ENCODE results near the gene MYD88. TPM values are rescaled to one million over a fixed set of nuclear protein-coding genes. Genes with fewer than 3 reads are reported as not detected.
"Not testable (repeated sequence)": the region's sequence is repeated elsewhere in the genome, so short reads cannot be mapped to it uniquely, and the experiment has no call there.

Gene MYD88
- total RNA-seq, 6 donors from 2014 or later: 38.1 to 116 (median 83.3) TPM

DNA sequence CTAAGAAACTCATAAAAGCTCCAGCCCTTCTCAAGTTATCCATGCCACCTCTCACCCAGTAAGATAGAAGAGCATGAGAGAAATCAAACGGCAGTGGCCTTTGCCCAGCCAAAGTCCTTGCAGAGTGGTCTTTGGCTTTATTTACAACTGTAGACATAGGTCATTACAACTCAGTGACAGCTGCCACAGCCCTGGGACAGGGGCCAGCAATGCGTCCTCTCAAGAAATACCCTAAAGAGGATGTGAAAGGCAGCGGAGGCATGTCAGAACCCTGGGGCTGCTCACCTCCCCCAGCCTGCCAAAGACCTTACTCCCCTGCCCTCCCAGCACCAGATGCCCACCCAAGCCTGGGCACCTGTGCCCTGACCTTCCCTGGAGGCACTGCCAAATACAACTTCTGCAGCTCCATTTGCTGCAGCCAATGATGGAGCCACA, 7.8 kb upstream of the MYD88 start:
- H3K4me3 ChIP-seq: no peak overlapping the region
- peaks cover 24 to 90% (median 79%) of the 10 kb centered on the region in 4 donors for H3K36me3 ChIP-seq
- no peaks in the 10 kb centered on the region for H3K9me3 ChIP-seq
- H3K4me1 ChIP-seq: peaks cover 24 to 61% (median 51%) of the 10 kb centered on the region in 4 donors
- H3K27ac ChIP-seq: no peak overlapping the region
- DNase-seq (no peak), ATAC-seq (ENCODE audit: low FRiP score in 2 of 2) (no peak)
- TF ChIP-seq POLR2AphosphoS5 (IDR thresholded peaks at IDR 0.05) (no peak), POLR2A (IDR thresholded peaks at IDR 0.05) (no peak)
- WGBS, 2 donors: 69 to 100% methylated on average over 2 to 3 of the region's 3 CpGs
- H3K27me3 ChIP-seq: no peaks in the 10 kb centered on the region

DNA sequence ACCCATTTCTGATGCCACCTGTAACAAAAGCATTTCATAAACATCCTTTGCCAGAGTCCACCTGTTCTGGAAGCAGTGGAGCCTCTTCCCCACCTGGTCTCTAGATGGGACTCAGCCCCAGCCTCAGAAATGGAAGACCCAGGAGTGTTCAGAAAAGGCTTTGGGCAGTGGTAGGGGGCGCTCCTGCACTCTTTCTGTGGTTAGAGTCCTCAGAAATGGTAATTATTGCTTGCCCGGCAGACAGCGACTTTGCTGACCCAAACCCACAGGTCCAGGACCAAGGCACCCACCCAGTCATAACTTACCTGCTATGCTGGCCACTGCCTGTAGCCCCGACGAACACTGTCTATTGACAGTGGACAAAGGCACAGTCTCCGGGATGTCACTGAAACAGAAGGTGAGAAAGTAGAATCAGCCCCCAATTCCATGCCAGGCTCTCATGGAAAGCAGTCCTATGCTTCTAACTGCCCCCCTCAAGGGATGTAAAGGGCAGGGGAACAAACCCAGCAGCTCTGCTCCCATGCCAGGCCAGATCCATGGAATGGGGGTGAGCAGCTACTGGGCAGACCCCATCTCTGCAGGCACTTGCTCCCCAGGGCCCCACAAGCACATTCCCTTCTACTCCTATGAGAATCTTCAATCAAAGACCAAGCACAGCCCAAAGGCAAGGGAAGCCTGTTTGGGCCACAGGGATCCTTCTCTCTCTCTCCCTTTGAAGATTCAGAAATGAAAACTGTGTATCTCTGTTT, 6.7 kb upstream of the MYD88 start:
- ATAC-seq (ENCODE audit: low FRiP score in 2 of 2) (no peak), DNase-seq (no peak)
- H3K27me3 ChIP-seq: no peaks in the 10 kb centered on the region
- peaks cover 16 to 79% (median 67%) of the 10 kb centered on the region in 4 donors for H3K36me3 ChIP-seq
- no peak overlapping the region for H3K4me3 ChIP-seq
- 79 to 81% methylated on average over 6 of the region's 6 CpGs for WGBS, 2 donors
- peaks cover 28 to 66% (median 58%) of the 10 kb centered on the region in 4 donors for H3K4me1 ChIP-seq
- TF ChIP-seq POLR2AphosphoS5 (IDR thresholded peaks at IDR 0.05) (no peak), EP300 (IDR thresholded peaks at IDR 0.05) (no peak), POLR2A (IDR thresholded peaks at IDR 0.05) (no peak)
- TF ChIP-seq, protein P1, sequence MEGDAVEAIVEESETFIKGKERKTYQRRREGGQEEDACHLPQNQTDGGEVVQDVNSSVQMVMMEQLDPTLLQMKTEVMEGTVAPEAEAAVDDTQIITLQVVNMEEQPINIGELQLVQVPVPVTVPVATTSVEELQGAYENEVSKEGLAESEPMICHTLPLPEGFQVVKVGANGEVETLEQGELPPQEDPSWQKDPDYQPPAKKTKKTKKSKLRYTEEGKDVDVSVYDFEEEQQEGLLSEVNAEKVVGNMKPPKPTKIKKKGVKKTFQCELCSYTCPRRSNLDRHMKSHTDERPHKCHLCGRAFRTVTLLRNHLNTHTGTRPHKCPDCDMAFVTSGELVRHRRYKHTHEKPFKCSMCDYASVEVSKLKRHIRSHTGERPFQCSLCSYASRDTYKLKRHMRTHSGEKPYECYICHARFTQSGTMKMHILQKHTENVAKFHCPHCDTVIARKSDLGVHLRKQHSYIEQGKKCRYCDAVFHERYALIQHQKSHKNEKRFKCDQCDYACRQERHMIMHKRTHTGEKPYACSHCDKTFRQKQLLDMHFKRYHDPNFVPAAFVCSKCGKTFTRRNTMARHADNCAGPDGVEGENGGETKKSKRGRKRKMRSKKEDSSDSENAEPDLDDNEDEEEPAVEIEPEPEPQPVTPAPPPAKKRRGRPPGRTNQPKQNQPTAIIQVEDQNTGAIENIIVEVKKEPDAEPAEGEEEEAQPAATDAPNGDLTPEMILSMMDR (IDR thresholded peaks at IDR 0.05): no peak
- no peaks in the 10 kb centered on the region for H3K9me3 ChIP-seq
- peak overlapping the region in 1 of 4 donors; percentile 7 for H3K27ac ChIP-seq

DNA sequence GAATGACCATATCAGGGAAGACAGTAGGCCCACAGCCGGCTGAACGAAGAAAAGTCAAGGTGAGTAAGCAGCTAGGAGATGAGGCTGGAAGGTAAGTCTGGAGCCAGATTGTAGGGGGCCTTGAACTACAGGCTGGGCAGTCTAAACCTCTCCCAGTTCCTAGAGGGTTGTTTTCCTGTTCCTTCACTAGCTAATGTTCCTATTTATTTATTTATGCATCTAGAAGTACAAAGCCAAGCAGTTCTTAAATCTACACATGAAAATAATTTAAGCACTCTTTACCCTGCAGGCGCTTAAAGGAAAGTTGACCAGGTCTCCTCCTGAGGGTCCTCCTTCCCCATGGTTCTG, 5.3 kb upstream of the MYD88 start:
- no peak overlapping the region for H3K4me3 ChIP-seq
- no peaks in the 10 kb centered on the region for H3K27me3 ChIP-seq
- WGBS, 2 donors: 78 to 81% methylated on average over 3 of the region's 3 CpGs
- no peak for ATAC-seq (ENCODE audit: low FRiP score in 2 of 2)
- peaks cover 16 to 65% (median 54%) of the 10 kb centered on the region in 4 donors for H3K36me3 ChIP-seq
- H3K9me3 ChIP-seq: no peaks in the 10 kb centered on the region
- no peak for DNase-seq
- H3K27ac ChIP-seq: peak overlapping the region in 3 of 4 donors; percentile 13 to 62 (median 38)
- TF ChIP-seq POLR2A (IDR thresholded peaks at IDR 0.05) (no peak), EP300 (IDR thresholded peaks at IDR 0.05) (no peak), POLR2AphosphoS5 (IDR thresholded peaks at IDR 0.05) (no peak)
- TF ChIP-seq, protein P1 (IDR thresholded peaks at IDR 0.05): no peak
- peaks cover 33 to 62% (median 55%) of the 10 kb centered on the region in 4 donors for H3K4me1 ChIP-seq

DNA sequence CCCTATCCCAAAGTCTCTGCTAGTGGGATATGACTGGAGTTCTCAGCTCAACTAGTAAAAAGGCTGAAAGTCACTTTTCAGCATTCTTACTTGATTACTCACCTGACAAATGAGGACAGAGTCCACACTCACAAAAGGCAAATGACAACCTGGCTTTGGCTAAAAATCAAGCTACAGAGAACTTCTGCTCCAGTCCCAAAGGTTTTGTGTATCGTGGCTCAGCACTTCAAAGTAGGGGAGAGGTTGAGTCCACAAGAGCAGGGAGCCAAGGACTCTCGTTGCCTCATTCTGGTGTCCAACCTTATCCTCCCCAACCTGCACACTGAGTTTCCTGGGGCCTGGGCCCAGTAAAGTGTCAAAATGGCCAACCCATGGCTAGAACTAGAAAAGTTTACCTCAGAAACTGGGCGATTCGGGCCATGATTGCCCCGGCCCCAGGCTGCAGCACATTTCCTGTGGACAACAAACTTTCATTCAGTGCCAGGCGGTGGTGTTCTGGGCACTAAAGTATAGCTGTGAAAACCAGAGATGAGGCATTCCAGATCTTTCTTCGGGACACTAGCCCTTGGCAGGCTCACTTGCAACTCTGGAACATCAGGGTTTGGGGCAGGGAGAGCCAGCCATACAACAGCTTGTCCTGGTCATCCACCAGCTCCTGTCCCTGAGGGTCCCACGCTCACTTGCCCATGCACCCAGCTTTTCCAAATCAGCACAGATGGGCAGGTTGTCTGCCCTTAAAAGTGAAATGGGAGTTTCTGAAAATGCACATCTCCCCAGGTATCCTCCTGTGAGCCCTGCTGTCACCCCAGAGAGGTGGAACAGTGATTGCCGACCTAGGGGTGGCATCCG, 4.7 kb upstream of the MYD88 start:
- no peak for ATAC-seq (ENCODE audit: low FRiP score in 2 of 2)
- H3K27ac ChIP-seq: peak overlapping the region; percentile 34 to 62 (median 38)
- H3K4me3 ChIP-seq: no peak overlapping the region
- WGBS, 2 donors: 85 to 86% methylated on average over 9 to 10 of the region's 10 CpGs
- peaks cover 14 to 59% (median 48%) of the 10 kb centered on the region in 4 donors for H3K36me3 ChIP-seq
- TF ChIP-seq, protein P1 (IDR thresholded peaks at IDR 0.05): no peak
- peak in 1 of 4 donors; percentile 18 for TF ChIP-seq EP300 (IDR thresholded peaks at IDR 0.05)
- TF ChIP-seq POLR2AphosphoS5 (IDR thresholded peaks at IDR 0.05): peak in 1 of 2 donors; percentile 18
- no peaks in the 10 kb centered on the region for H3K27me3 ChIP-seq
- H3K9me3 ChIP-seq: no peaks in the 10 kb centered on the region
- peaks cover 33 to 56% (median 52%) of the 10 kb centered on the region in 4 donors for H3K4me1 ChIP-seq
- DNase-seq: peak in 1 of 2 donors; percentile 84

DNA sequence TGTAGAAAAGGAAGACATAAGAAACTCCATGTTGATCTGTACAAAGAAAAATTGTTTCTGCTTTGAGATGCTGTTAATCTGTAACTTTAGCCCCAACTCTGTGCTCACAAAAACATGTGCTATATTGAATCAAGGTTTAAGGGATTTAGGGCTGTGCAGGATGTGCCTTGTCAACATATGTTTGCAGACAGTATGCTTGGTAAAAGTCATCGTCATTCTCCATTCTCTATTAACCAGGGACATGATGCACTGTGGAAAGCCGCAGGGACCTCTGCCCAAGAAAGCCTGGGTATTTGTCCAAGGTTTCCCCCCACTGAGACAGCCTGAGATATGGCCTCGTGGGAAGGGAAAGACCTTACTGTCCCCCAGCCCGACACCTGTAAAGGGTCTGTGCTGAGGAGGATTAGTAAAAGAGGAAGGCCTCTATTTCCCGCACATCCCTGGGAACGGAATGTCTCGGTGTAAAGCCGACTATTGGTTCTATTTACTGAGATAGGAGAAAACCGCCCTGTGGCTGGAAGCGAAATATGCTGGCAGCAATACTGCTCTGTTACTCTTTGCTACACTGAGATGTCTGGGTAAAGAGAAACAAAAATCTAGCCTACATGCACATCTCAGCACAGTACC, 3.8 kb upstream of the MYD88 start:
- peak overlapping the region in 1 of 4 donors; percentile 38 for H3K27ac ChIP-seq
- H3K27me3 ChIP-seq; H3K9me3 ChIP-seq; H3K4me3 ChIP-seq; DNase-seq; ATAC-seq (ENCODE audit: low FRiP score in 2 of 2): not testable (repeated sequence)
- 94 to 96% methylated on average over 10 of the region's 10 CpGs for WGBS, 2 donors
- H3K36me3 ChIP-seq: peaks cover 11 to 51% (median 39%) of the 10 kb centered on the region in 4 donors
- peaks cover 33 to 56% (median 53%) of the 10 kb centered on the region in 4 donors for H3K4me1 ChIP-seq

DNA sequence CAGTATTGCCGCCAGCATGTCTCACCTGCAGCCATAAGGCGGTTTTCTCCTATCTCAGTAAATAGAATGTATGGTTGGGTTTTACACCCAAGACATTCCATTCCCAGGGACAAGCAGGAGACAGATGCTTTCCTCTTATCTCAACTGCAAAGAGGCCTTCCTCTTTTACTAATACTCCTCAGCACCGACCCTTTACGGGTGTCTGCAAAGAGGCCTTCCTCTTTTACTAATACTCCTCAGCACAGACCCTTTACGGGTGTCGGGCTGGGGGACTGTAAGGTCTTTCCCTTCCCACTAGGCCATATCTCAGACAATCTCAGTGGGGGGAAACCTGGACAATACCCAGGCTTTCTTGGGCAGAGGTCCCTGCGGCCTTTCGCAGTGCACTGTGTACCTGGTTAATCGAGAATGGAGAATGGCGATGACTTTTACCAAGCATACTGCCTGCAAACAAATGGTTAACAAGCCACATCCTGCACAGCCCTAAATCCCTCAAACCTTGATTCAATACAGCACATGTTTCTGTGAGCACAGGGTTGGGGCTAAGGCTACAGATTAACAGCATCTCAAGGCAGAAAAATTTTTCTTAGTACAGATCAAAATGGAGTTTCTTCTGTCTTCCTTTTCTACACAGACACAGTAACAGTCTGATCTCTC, 2.7 kb upstream of the MYD88 start:
- 52 to 65% methylated on average over 10 of the region's 10 CpGs for WGBS, 2 donors
- not testable (repeated sequence) for H3K27me3 ChIP-seq; H3K9me3 ChIP-seq; ATAC-seq (ENCODE audit: low FRiP score in 2 of 2); DNase-seq
- peaks cover 6 to 43% (median 30%) of the 10 kb centered on the region in 4 donors for H3K36me3 ChIP-seq
- peak overlapping the region; percentile 63 to 97 (median 88) for H3K4me3 ChIP-seq
- peak overlapping the region; percentile 78 to 98 (median 96) for H3K27ac ChIP-seq
- peaks cover 44 to 66% (median 58%) of the 10 kb centered on the region in 4 donors for H3K4me1 ChIP-seq
